Glutamatergic neuron (in vitro differentiated cells): ENCODE measurements around the gene ZNF366. TPM values are rescaled to one million over a fixed set of nuclear protein-coding genes. Genes with fewer than 3 reads are reported as not detected.

Experiments
- DNase-seq: peaks from one replicate; pipeline ENCODE4 v3.0.0; 2022
- H3K27ac Mint-ChIP-seq: one replicate; pipeline ENCODE4 v1.8.0; 2020; ENCODE audit warnings: mild to moderate bottlenecking, mixed read lengths, inconsistent platforms; ENCODE audit not compliant: unreplicated experiment
- H3K27me3 Mint-ChIP-seq: one replicate; pipeline ENCODE4 v1.8.0; 2020; ENCODE audit warnings: mild to moderate bottlenecking, moderate library complexity, mixed read lengths, inconsistent platforms; ENCODE audit not compliant: unreplicated experiment
- H3K36me3 Mint-ChIP-seq: one replicate; pipeline ENCODE4 v1.8.0; 2020; ENCODE audit warnings: mild to moderate bottlenecking, mixed read lengths, inconsistent platforms; ENCODE audit not compliant: unreplicated experiment
- H3K4me1 Mint-ChIP-seq: one replicate; pipeline ENCODE4 v1.8.0; 2020; ENCODE audit warnings: mild to moderate bottlenecking, low read depth, mixed read lengths, inconsistent platforms; ENCODE audit not compliant: unreplicated experiment
- H3K4me3 Mint-ChIP-seq: one replicate; pipeline ENCODE4 v1.8.0; 2020; ENCODE audit warnings: mild to moderate bottlenecking, mixed read lengths, inconsistent platforms; ENCODE audit not compliant: unreplicated experiment
- H3K9me3 Mint-ChIP-seq: one replicate; pipeline ENCODE4 v1.8.0; 2020; ENCODE audit warnings: mild to moderate bottlenecking, moderate library complexity, mixed read lengths, inconsistent platforms; ENCODE audit not compliant: unreplicated experiment
- total RNA-seq: library from RNA; stranded (reverse); fragmentation: NEBNext Ultra II Directional; extraction: Animal tissue kit (Norgen Biotek cat#: 25700); gene quantifications from one replicate; pipeline ENCODE4 v1.2.1, GENCODE V29; 2021; ENCODE audit not compliant: unreplicated experiment
- TF ChIP-seq, protein P1 (sequence below): fragments of 200-600 bp; sonication (generic); IDR thresholded peaks from one replicate; pipeline ENCODE4 v1.5.0; 2021; ENCODE audit not compliant: partially characterized antibody, unreplicated experiment

ZNF366 gene
- total RNA-seq, 1 donor from 2014 or later = not detected

DNA sequence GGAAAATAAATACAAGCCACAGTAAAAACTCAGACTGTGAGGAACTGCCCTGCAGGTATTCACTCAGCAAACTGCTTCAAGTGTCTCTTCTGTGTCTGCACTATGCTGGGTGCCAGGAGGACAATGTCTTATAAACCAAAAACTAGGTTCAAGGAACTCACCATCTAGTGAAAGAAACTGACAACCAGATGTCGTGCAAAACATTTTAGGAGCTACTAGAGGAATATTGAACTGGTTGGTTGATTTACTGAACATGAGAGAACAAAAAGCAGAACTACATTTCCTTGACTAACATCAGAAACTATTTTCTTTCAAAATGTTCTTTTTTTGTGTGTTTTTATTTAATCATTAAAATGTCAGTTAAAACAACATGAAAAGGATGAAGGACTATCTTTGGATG, 35.2 kb downstream of the ZNF366 start:
- no peaks in the 10 kb centered on the region for H3K27me3 Mint-ChIP-seq
- no peak overlapping the region for H3K27ac Mint-ChIP-seq
- no peak overlapping the region for H3K4me3 Mint-ChIP-seq
- DNase-seq = no peak
- peaks cover 14% of the 10 kb centered on the region for H3K4me1 Mint-ChIP-seq
- peaks cover 3% of the 10 kb centered on the region for H3K9me3 Mint-ChIP-seq
- H3K36me3 Mint-ChIP-seq = no peaks in the 10 kb centered on the region
- TF ChIP-seq, protein P1, sequence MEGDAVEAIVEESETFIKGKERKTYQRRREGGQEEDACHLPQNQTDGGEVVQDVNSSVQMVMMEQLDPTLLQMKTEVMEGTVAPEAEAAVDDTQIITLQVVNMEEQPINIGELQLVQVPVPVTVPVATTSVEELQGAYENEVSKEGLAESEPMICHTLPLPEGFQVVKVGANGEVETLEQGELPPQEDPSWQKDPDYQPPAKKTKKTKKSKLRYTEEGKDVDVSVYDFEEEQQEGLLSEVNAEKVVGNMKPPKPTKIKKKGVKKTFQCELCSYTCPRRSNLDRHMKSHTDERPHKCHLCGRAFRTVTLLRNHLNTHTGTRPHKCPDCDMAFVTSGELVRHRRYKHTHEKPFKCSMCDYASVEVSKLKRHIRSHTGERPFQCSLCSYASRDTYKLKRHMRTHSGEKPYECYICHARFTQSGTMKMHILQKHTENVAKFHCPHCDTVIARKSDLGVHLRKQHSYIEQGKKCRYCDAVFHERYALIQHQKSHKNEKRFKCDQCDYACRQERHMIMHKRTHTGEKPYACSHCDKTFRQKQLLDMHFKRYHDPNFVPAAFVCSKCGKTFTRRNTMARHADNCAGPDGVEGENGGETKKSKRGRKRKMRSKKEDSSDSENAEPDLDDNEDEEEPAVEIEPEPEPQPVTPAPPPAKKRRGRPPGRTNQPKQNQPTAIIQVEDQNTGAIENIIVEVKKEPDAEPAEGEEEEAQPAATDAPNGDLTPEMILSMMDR = no peak

DNA sequence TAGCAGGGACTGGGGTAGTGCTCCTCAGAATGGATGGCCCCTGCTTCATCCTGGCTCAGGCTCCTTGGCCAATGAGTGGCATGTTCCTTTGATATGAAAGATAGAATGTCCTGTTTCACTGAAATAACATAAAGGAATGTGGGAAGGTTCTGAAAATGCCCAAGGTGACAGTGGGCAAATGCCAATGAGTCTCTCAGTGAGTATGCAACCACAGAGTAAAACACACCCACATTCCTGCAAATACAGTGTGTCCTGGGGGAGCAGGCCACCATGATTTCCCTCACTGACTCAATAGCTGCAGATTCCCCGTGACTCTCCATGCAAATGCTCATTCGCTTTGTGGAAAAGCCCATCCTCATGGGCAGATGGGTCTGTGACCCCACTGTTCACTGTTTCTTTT, 36.4 kb downstream of the ZNF366 start:
- H3K4me1 Mint-ChIP-seq = peaks cover 14% of the 10 kb centered on the region
- no peak for DNase-seq
- no peaks in the 10 kb centered on the region for H3K27me3 Mint-ChIP-seq
- no peak overlapping the region for H3K4me3 Mint-ChIP-seq
- H3K36me3 Mint-ChIP-seq = no peaks in the 10 kb centered on the region
- H3K9me3 Mint-ChIP-seq = peaks cover 3% of the 10 kb centered on the region
- TF ChIP-seq, protein P1 = no peak
- peak overlapping the region; percentile 5 for H3K27ac Mint-ChIP-seq

DNA sequence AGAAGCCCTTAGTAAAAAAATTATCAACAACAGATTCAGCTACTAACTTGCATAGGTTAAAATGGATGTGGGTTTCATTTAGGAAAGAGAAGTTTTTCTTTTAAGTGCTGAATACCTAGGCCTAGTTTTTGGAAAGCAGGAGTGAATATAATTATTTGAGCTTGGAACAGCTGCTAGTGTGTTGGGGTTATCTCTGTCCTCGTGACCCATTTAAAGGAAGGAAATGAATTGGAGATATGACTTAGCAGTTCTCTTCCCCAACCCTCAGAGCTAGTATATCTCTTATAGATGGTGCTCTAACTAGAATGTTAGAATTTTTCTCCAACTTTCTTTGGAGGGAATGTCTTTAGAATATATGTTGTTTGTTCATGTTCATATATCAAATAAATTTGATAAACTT, 38.6 kb downstream of the ZNF366 start:
- Mint-ChIP-seq H3K36me3 (no peaks in the 10 kb centered on the region), H3K27ac (no peak overlapping the region), H3K4me3 (no peak overlapping the region), H3K27me3 (no peaks in the 10 kb centered on the region), H3K9me3 (peaks cover 3% of the 10 kb centered on the region), H3K4me1 (peaks cover 22% of the 10 kb centered on the region)
- TF ChIP-seq, protein P1 = no peak
- DNase-seq = no peak

DNA sequence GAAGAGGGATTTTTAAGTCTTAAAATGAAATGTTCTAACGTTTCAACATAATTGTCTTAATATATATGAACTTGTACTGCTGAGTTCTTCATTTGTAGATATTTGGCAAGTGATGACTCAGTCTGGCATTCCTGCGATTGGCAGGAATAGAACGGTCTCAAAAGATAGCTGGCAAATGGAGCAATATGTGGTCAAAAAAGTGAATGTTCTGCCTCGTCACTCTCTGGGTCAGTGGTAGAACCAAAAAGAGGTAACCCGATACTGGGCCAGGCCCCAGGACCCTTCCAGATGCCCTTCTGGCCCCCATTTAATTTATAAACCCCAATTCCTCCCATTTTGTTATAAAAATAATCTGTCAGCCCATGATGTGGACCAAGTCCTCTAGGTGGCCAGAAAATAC, 39.2 kb downstream of the ZNF366 start:
- no peak overlapping the region for H3K27ac Mint-ChIP-seq
- no peak for DNase-seq
- no peak overlapping the region for H3K4me3 Mint-ChIP-seq
- TF ChIP-seq, protein P1 = no peak
- H3K9me3 Mint-ChIP-seq = peaks cover 3% of the 10 kb centered on the region
- H3K27me3 Mint-ChIP-seq = peaks cover 1% of the 10 kb centered on the region
- H3K36me3 Mint-ChIP-seq = no peaks in the 10 kb centered on the region
- H3K4me1 Mint-ChIP-seq = peaks cover 22% of the 10 kb centered on the region

DNA sequence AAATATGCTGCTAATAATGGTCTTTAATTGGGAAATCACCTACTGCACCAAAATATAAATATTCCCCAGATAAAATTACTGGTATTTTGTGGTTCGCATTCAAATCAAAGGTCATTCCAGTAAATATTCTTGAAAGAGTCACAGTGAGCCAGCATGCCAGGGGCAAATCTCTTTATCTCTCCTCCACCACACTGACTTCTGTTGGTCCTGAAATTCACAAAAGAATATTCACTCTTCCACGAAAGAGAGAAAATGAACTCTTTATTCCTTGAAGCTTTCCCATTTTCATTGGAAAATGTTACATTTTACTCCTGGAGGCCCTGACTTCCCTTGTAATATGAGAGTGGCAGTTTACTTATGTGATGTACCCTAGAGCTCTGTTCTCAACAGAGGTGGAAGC, 39.7 kb downstream of the ZNF366 start:
- no peak overlapping the region for H3K27ac Mint-ChIP-seq
- H3K9me3 Mint-ChIP-seq = peaks cover 3% of the 10 kb centered on the region
- DNase-seq = no peak
- TF ChIP-seq, protein P1 = no peak
- H3K36me3 Mint-ChIP-seq = no peaks in the 10 kb centered on the region
- peaks cover 22% of the 10 kb centered on the region for H3K4me1 Mint-ChIP-seq
- peaks cover 1% of the 10 kb centered on the region for H3K27me3 Mint-ChIP-seq
- no peak overlapping the region for H3K4me3 Mint-ChIP-seq
